SW 1271 (cell line): Measurements from ENCODE around the gene NETO2.
"Not testable (repeated sequence)": the region's sequence is repeated elsewhere in the genome, so short reads cannot be mapped to it uniquely, and the experiment has no call there.

ENCODE experiments used
- DNase-seq, 2 experiments: peaks; one replicate each; lab custom pipeline; 2025; lab: John Stamatoyannopoulos, UW

NETO2 gene

GRCh38 chr16:47064775-47065174 is 79.0 kb downstream of the NETO2 start:
- DNase-seq: no peak

GRCh38 chr16:47063011-47063724 is 80.6 kb downstream of the NETO2 start:
- no peak for DNase-seq

GRCh38 chr16:47061204-47061603 is 82.5 kb downstream of the NETO2 start:
- no peak for DNase-seq

GRCh38 chr16:47060596-47060995 is 83.1 kb downstream of the NETO2 start:
- DNase-seq: no peak

- DNase-seq: no peak
Observed at GRCh38 chr16:47059991-47060390, 83.8 kb downstream of the NETO2 start.

GRCh38 chr16:47059130-47059529 is 84.6 kb downstream of the NETO2 start:
- DNase-seq: not testable (repeated sequence)

GRCh38 chr16:47058295-47059086 is 85.3 kb downstream of the NETO2 start:
- DNase-seq: no peak

GRCh38 chr16:47057630-47057993 is 86.1 kb downstream of the NETO2 start:
- DNase-seq: no peak

- no peak for DNase-seq
Observed at GRCh38 chr16:47056688-47057629, 86.8 kb downstream of the NETO2 start.

- DNase-seq: not testable (repeated sequence)
Observed at GRCh38 chr16:47056061-47056460, 87.7 kb downstream of the NETO2 start.

- no peak for DNase-seq
Observed at GRCh38 chr16:47055136-47055885, 88.4 kb downstream of the NETO2 start.

GRCh38 chr16:47054306-47054705 is 89.4 kb downstream of the NETO2 start:
- DNase-seq: no peak

- no peak for DNase-seq
Observed at GRCh38 chr16:47053895-47054294, 89.8 kb downstream of the NETO2 start.

GRCh38 chr16:47052666-47053640 is 90.8 kb downstream of the NETO2 start:
- no peak for DNase-seq

GRCh38 chr16:47051031-47051430 is 92.7 kb downstream of the NETO2 start:
- no peak for DNase-seq

- no peak for DNase-seq
Observed at GRCh38 chr16:47049901-47050583, 93.7 kb downstream of the NETO2 start.

GRCh38 chr16:47047524-47048203 is 96.1 kb downstream of the NETO2 start:
- DNase-seq: no peak

GRCh38 chr16:47046726-47047523 is 96.8 kb downstream of the NETO2 start:
- DNase-seq: no peak
